HepG2 (cell line): ENCODE data around the gene PRSS58. TPM values are rescaled to one million over a fixed set of nuclear protein-coding genes. Genes with fewer than 3 reads are reported as not detected.

Source experiments
- ATAC-seq: fragments of 200-7000 bp; cut with Tn5 transposase; 3 replicates; pipeline ENCODE4 v1.9.1; 2020; ENCODE audit warnings: mild to moderate bottlenecking, moderate library complexity
- BruUV-seq: library from RNA; stranded (reverse); fragments of 400-500 nt; replicated peaks from 2 replicates; lab custom pipeline; 2021; lab: Mats Ljungman, UMichigan
- CTCF ChIA-PET: fragments of 300-600 bp; formaldehyde crosslinking; extraction: SDS; loops from one replicate; lab custom pipeline; 2021; ENCODE audit warnings: low total read pairs, inconsistent platforms, low intra/inter-chr PET ratio; lab: Yijun Ruan, JAX
- POLR2A ChIA-PET: fragments of 350-600 bp; sonication (Branson Sonifier 250); formaldehyde crosslinking; loops from one replicate; lab custom pipeline; 2020; ENCODE audit warnings: antibody characterized with exemption, inconsistent platforms; lab: Yijun Ruan, JAX
- DNase-seq: peaks from one replicate; pipeline ENCODE4 v3.0.0-alpha.2; 2015; ENCODE audit warnings: low spot score
- FAIRE-seq: peaks from 3 replicates; lab custom pipeline; 2011; peaks lifted over from hg19 to GRCh38; lab: Jason Lieb, UNC
- H2AFZ ChIP-seq: one replicate; pipeline ENCODE4 v1.6.1; 2011; ENCODE audit warnings: low read length, inconsistent platforms
- H3K27ac ChIP-seq: fragments of 300-600 bp; 3 replicates; pipeline ENCODE4 v1.8.0; 2011; ENCODE audit warnings: mixed run types, mild to moderate bottlenecking, mixed read lengths, low read length, inconsistent platforms; ENCODE audit not compliant: insufficient read depth; ENCODE audit errors: extremely low read length
- H3K27me3 ChIP-seq, 2 experiments: fragments of 200-600 bp in 1 of 2; 2 replicates in 1 of 2; 3 replicates in 1 of 2; pipeline versions ENCODE4 v1.6.0 to v1.8.0; 2011; ENCODE audit warnings: low read length in 2 of 2, mild to moderate bottlenecking in 2 of 2, moderate library complexity in 2 of 2, inconsistent platforms in 1 of 2; ENCODE audit not compliant: insufficient read depth in 2 of 2, control insufficient read depth in 1 of 2
- H3K36me3 ChIP-seq, 2 experiments: fragments of 200-600 bp in 1 of 2; replicated peaks in 1 of 2; 2 replicates in 1 of 2; 3 replicates in 1 of 2; pipeline versions ENCODE4 v1.5.1 to v1.8.0; 2011; ENCODE audit warnings: low read length in 2 of 2, inconsistent platforms in 1 of 2; ENCODE audit not compliant: insufficient read depth in 2 of 2, control insufficient read depth in 1 of 2
- H3K4me1 ChIP-seq: 2 replicates; pipeline ENCODE4 v1.5.1; 2012; ENCODE audit warnings: low read length, inconsistent platforms; ENCODE audit not compliant: insufficient read depth
- H3K4me2 ChIP-seq: 2 replicates; pipeline ENCODE4 v1.6.0; 2011; ENCODE audit warnings: low read depth, low read length, inconsistent platforms
- H3K4me3 ChIP-seq, 3 experiments: fragments of 200-600 bp in 1 of 3; sonication (generic), shearing (Covaris generic) in 1 of 3; replicated peaks in 1 of 3; 2 replicates each; pipeline ENCODE4 v1.5.1; 2011 to 2016; ENCODE audit warnings: low read length in 3 of 3, inconsistent platforms in 2 of 3, low read depth in 2 of 3, mild to moderate bottlenecking in 2 of 3, control low read depth in 1 of 3, mixed read lengths in 1 of 3; ENCODE audit not compliant: insufficient read depth in 1 of 3
- H3K79me2 ChIP-seq: one replicate; pipeline ENCODE4 v1.6.1; 2011; ENCODE audit warnings: low read length, inconsistent platforms; ENCODE audit not compliant: insufficient read depth
- H3K9ac ChIP-seq: 2 replicates; pipeline ENCODE4 v1.6.0; 2011; ENCODE audit warnings: mild to moderate bottlenecking, low read depth, low read length, inconsistent platforms; ENCODE audit not compliant: insufficient read depth
- H3K9me3 ChIP-seq: 2 replicates; pipeline ENCODE4 v1.5.1; 2012; ENCODE audit warnings: mild to moderate bottlenecking, low read length
- H4K20me1 ChIP-seq: 2 replicates; pipeline ENCODE4 v1.6.0; 2011; ENCODE audit warnings: inconsistent platforms, mild to moderate bottlenecking, low read length, moderate library complexity; ENCODE audit not compliant: insufficient read depth
- GTF2F1 ChIP-seq: fragments of 150-350 bp; IDR thresholded peaks from 2 replicates; pipeline ENCODE4 v1.6.1; 2014; ENCODE audit warnings: low read length
- ZNF101 ChIP-seq: sonication (generic); formaldehyde crosslinking; IDR thresholded peaks from 2 replicates; pipeline ENCODE4 v1.4.0; 2020; ENCODE audit warnings: mild to moderate bottlenecking, low read depth, missing genetic modification reagents, borderline replicate concordance
- ZNF12 ChIP-seq: sonication (generic); formaldehyde crosslinking; IDR thresholded peaks from 2 replicates; pipeline ENCODE4 v1.5.0; 2020; ENCODE audit warnings: missing genetic modification reagents
- ZNF282 ChIP-seq: fragments of 450-650 bp; IDR thresholded peaks from 2 replicates; pipeline ENCODE4 v1.6.1; 2018; ENCODE audit not compliant: partially characterized antibody
- ZNF510 ChIP-seq: sonication (generic); formaldehyde crosslinking; IDR thresholded peaks from 2 replicates; pipeline ENCODE4 v1.4.0; 2020; ENCODE audit warnings: low read depth, mild to moderate bottlenecking, missing genetic modification reagents
- ZNF703 ChIP-seq: sonication (generic); formaldehyde crosslinking; IDR thresholded peaks from 2 replicates; pipeline ENCODE4 v1.5.1; 2020; ENCODE audit warnings: missing genetic modification reagents, mild to moderate bottlenecking, moderate library complexity, borderline replicate concordance
- WGBS: methylation state at CpG from one replicate; pipeline ENCODE4 v1.1.6; 2017; ENCODE audit warnings: low lambda C conversion rate; 5-methylcytosine and 5-hydroxymethylcytosine counted together
- in situ Hi-C: cut with HindIII; loops from 2 replicates; pipeline ENCODE4 v1.10.0; 2017; ENCODE audit warnings: low pct_unique_long_range_greater_than_20kb; ENCODE audit not compliant: extremely low pct_ligation_motif_present
- intact Hi-C: fragments of 100-400 bp; cut with micrococcal nuclease; formaldehyde crosslinking; loops from one replicate; pipeline ENCODE4 v1.10.0; 2022; ENCODE audit not compliant: unreplicated experiment
- polyA plus RNA-seq, 8 experiments: library from polyadenylated mRNA; depleted of rRNA in 3 of 8; stranded (reverse) in 7 of 8; unstranded in 1 of 8; fragments of >200 nt; fragmentation: Illumina TruSeq in 4 of 8; extraction: Trizol in 4 of 8; gene quantifications; 2 replicates each; pipeline versions ENCODE4 v1.2.1 to v1.2.3, GENCODE V29; 2011 to 2016; ENCODE audit warnings: low read depth in 4 of 8, missing spikeins in 1 of 8, mixed read lengths in 1 of 8; ENCODE audit not compliant: insufficient read depth in 1 of 8
- total RNA-seq, 5 experiments: library from RNA; depleted of rRNA; stranded (reverse); fragments of >200 nt; fragmentation: Illumina TruSeq; extraction: Trizol; gene quantifications; 2 replicates each; pipeline ENCODE4 v1.2.3, GENCODE V29; 2016; ENCODE audit warnings: low read depth in 1 of 5
- TF ChIP-seq, protein P1 (sequence below): sonication (generic); formaldehyde crosslinking; IDR thresholded peaks from 2 replicates; pipeline ENCODE4 v1.4.0; 2020; ENCODE audit warnings: missing genetic modification reagents, low read depth, mild to moderate bottlenecking, borderline replicate concordance
- TF ChIP-seq, protein P2 (sequence below): IDR thresholded peaks from 2 replicates; pipeline ENCODE4 v1.6.1; 2016; ENCODE audit warnings: low read depth
- TF ChIP-seq, protein P3 (sequence below), 2 experiments: fragments of 450-650 bp in 1 of 2; sonication (generic) in 1 of 2; formaldehyde crosslinking in 1 of 2; IDR thresholded peaks; 2 replicates each; pipeline versions ENCODE4 v1.6.1 to v1.8.0; 2016 to 2022; ENCODE audit warnings: antibody characterized with exemption in 1 of 2, mild to moderate bottlenecking in 1 of 2, missing genetic modification reagents in 1 of 2

Gene PRSS58
- total and polyA plus RNA-seq, 2 of the 13 experiments (the other 11 are each of a cell fraction or from before 2014, with no cell fraction given): not detected

DNA sequence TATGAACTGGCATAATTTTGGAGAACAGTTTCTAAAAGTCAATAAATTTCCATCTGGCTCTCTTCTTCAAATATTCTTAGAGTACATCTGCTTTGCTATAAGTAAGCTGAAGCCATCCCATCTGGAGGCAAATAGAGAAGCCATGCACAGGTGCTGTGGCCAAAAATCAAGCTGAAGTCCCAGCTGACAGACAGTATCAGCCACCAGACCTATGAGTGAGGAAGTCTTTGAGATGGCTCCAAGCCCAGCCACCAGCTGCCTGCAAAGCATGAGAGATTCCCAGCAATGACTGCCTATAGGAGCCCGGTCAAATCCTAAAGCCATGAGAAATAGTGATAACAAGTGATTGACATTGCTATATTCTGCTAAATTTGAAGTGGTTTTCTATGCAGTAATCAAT, 21.7 kb upstream of the PRSS58 start:
- WGBS: no CpG with 5 or more reads among the region's 1 CpG
- Histone ChIP-seq H4K20me1 (no peaks in the 10 kb centered on the region), H3K27ac (no peak overlapping the region), H3K4me3 (no peak overlapping the region), H2AFZ (no peak overlapping the region), H3K9me3 (peaks cover 13% of the 10 kb centered on the region; the same call in 1 of the 2 replicates), H3K4me1 (no peaks in the 10 kb centered on the region), H3K4me2 (no peak overlapping the region), H3K79me2 (no peaks in the 10 kb centered on the region), H3K9ac (no peak overlapping the region), H3K36me3 (no peaks in the 10 kb centered on the region), H3K27me3 (no peaks in the 10 kb centered on the region; a peak in 1 of 5 replicates)
- FAIRE-seq: no peak
- in situ Hi-C loops (no loop called here), intact Hi-C loops (no loop called here)
- TF ChIP-seq, protein P1, sequence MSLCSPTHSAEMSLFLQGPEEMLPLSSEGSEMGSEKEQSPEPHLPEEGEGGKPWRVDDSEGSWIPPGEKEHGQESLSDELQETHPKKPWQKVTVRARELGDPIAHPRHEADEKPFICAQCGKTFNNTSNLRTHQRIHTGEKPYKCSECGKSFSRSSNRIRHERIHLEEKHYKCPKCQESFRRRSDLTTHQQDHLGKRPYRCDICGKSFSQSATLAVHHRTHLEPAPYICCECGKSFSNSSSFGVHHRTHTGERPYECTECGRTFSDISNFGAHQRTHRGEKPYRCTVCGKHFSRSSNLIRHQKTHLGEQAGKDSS: no peak
- TF ChIP-seq ZNF282 (no peak), GTF2F1 (no peak), ZNF703 (CRISPR knock-in tag) (no peak), ZNF12 (CRISPR knock-in tag) (no peak), ZNF101 (CRISPR knock-in tag) (no peak), ZNF510 (no peak)
- TF ChIP-seq, protein P2, sequence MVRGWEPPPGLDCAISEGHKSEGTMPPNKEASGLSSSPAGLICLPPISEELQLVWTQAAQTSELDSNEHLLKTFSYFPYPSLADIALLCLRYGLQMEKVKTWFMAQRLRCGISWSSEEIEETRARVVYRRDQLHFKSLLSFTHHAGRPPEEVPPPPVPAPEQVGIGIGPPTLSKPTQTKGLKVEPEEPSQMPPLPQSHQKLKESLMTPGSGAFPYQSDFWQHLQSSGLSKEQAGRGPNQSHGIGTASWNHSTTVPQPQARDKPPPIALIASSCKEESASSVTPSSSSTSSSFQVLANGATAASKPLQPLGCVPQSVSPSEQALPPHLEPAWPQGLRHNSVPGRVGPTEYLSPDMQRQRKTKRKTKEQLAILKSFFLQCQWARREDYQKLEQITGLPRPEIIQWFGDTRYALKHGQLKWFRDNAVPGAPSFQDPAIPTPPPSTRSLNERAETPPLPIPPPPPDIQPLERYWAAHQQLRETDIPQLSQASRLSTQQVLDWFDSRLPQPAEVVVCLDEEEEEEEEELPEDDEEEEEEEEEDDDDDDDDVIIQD: no peak
- TF ChIP-seq, protein P3, sequence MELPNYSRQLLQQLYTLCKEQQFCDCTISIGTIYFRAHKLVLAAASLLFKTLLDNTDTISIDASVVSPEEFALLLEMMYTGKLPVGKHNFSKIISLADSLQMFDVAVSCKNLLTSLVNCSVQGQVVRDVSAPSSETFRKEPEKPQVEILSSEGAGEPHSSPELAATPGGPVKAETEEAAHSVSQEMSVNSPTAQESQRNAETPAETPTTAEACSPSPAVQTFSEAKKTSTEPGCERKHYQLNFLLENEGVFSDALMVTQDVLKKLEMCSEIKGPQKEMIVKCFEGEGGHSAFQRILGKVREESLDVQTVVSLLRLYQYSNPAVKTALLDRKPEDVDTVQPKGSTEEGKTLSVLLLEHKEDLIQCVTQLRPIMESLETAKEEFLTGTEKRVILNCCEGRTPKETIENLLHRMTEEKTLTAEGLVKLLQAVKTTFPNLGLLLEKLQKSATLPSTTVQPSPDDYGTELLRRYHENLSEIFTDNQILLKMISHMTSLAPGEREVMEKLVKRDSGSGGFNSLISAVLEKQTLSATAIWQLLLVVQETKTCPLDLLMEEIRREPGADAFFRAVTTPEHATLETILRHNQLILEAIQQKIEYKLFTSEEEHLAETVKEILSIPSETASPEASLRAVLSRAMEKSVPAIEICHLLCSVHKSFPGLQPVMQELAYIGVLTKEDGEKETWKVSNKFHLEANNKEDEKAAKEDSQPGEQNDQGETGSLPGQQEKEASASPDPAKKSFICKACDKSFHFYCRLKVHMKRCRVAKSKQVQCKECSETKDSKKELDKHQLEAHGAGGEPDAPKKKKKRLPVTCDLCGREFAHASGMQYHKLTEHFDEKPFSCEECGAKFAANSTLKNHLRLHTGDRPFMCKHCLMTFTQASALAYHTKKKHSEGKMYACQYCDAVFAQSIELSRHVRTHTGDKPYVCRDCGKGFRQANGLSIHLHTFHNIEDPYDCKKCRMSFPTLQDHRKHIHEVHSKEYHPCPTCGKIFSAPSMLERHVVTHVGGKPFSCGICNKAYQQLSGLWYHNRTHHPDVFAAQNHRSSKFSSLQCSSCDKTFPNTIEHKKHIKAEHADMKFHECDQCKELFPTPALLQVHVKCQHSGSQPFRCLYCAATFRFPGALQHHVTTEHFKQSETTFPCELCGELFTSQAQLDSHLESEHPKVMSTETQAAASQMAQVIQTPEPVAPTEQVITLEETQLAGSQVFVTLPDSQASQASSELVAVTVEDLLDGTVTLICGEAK (IDR thresholded peaks at IDR 0.05): no peak
- TF ChIP-seq, protein P3 (CRISPR knock-in tag; IDR thresholded peaks at IDR 0.05): no peak
- no peak for DNase-seq
- POLR2A ChIA-PET: no interaction called here
- CTCF ChIA-PET: no interaction called here
- no TSS peak for BruUV-seq
- no peak for ATAC-seq
